Measurements from ENCODE around the gene TXNRD1. TPM values are rescaled to one million over a fixed set of nuclear protein-coding genes. Genes with fewer than 3 reads are reported as not detected.

The TXNRD1 gene
- total and polyA plus RNA-seq, 2 of the 8 experiments (the other 6 are each of a cell fraction or from before 2014, with no cell fraction given): 56.8 to 127 TPM

GRCh38 chr12:104384141-104384880 is 168.7 kb downstream of the TXNRD1 start (continued):
- no peak for TF ChIP-seq ATF2 (IDR thresholded peaks at IDR 0.05; ENCODE audit: low read length)
- TF ChIP-seq, protein P1, sequence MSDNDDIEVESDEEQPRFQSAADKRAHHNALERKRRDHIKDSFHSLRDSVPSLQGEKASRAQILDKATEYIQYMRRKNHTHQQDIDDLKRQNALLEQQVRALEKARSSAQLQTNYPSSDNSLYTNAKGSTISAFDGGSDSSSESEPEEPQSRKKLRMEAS (IDR thresholded peaks at IDR 0.05): no peak

All from H1 (cell line).